Stimulated activated CD8-positive, alpha-beta memory T cell treated with anti-CD3 and anti-CD28 coated beads, Interleukin-4, amount 100 ng/mL, for 48 hours (primary cell): ENCODE data around the gene C1RL.
A peak's percentile ranks its signal among the peaks of the same experiment; 100 is the strongest.

Experiments used
- DNase-seq: peaks from one replicate; pipeline ENCODE4 v3.0.0-alpha.2; 2020

C1RL gene

GRCh38 chr12:7108796-7109571, at the start of gene C1RL:
TSS of gene C1RL (minus strand) at chr12:7109214. CDS start at chr12:7109180, 34 bp downstream.
- peak; percentile 97 for DNase-seq

GRCh38 chr12:7157391-7157790, 48.4 kb upstream of the C1RL start:
- no peak for DNase-seq

DNA sequence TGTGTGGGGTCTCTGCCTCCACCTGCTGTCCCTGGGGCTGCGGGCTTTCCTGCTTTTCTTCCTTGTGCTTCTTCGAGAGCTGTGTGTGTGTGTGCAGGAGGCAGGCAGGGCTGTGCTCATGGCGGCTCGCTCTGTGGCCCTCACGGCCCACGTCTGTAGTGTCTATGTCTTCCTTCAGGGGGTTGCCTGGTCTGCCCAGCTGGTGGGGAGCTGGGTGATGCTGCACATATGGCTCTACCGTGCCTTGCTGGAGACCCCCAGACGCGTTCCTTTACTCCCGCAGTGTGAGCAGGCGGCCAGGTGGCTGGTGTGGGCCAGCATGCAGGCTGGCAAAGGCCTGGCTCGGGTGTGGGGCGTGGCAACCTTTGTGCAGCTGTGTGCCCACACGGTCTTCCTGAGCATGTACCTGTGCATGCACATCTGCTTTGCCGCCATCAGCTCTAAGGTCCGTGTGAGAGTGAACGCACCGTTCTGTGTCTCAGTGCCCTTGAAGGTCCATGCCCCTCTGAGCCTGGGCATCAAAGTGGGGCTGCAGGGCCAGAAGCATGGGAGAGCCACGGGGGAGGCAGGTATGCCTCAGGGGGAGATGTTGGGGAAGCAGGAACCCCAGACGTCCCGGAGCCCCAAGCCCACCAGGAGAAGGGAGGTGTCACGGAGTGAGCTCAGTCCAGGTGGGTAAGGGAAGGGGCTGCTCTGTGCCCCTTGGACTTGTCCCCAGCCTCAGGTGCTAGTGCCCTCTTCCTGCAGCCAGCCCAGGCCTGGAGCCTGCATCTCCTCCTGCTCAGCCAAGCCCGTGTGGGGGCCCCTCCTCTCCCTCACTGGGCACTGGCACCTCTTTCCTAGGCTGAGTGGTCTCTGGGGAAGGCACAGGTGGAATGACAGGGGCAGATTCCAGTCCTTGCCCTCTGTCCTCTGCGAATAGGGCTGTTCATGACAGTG, 47.5 kb upstream of the C1RL start:
- DNase-seq: no peak

DNA sequence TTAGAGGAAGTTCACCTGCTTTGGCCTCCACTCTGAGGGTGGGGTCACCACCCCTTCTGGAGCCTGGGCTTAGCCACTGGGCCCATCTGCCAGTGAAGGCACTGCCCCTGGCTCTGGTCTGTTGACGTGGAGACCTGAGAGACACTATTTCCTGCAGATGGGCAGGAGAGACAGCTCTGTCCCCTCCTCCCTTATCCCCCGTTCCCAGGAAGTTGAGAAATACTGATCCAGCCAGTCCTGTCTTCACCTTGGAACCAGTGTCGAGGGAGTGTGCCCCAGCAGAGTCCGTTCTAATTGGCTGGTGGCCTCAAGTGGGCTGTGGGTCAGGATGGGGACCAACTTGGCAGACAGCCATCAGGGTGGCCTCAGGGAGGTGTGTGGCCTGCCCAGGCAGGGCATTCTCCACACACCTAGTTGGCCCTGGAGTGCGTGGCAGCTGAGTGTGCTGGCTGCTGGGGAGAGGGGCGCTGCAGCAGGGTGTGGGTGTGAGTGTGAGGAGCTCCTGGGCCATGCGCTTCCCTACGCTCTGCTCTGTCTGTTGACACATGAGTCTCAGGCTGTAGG, 46.5 kb upstream of the C1RL start:
- DNase-seq: no peak

DNA sequence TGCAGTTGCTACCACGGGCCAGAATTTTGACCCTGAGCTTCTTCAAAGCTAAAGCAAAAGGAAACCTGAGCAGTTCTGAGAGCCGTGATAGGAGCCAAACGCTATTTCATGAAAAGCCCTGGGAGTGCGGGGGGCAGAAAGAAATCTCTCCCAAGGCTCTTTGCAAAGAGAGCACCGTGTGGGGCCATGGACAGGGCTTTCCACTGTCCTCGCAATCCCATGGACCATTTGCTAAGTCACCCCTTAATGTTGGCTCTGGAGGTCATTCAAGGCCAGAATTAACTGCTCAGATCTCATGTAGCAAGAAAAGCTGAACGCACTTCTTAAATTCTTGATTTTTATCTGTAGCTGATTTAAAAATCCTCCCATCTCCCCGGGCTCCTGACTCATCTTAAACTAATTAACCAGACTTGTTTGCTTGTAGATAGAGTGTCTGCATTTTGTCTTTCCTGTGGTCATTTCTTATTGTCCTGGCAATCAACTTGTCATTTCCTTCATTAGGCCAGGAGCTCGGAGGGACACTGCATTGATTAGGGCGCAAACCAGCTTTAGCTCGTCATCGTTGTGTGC, 46.0 kb upstream of the C1RL start:
- no peak for DNase-seq

DNA sequence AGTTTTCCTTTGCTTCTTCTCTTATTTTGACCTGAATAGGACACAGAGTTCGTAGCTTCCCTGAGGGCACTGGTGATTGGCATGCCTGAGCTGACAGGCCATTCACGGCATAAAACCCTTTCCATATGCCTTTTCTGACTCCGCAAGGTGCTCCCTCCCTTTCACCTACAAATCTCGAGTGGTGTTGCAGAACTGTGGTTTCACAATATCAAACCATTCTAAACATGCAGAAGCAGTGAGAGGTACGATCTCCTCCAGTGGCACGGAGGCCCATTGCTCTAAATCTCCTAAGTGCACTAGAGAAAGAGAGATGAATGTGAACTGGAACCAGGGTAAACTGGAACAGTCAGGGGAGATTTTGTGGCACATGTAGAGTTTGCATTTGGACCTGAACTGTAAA, 45.0 kb upstream of the C1RL start:
- DNase-seq: no peak

DNA sequence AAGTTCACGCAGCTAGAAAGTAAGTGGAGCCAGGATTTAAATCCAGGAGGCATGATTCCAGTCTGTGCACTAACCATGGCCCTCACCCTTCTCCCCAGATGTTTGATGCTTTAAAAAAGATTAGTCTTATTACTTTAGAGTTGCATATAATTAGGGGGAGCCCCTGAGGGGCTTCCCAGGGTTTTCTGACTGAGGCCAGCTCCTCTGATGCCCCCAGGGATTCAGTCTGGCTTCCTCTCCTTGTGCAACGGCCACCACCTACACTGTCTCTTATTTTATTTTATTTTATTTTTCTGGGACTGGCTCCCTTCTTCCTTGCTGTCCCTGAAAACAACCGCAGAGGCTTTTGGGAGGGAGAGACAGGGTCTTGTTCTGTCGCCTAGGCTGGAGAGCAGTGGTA, 43.8 kb upstream of the C1RL start:
- no peak for DNase-seq

DNA sequence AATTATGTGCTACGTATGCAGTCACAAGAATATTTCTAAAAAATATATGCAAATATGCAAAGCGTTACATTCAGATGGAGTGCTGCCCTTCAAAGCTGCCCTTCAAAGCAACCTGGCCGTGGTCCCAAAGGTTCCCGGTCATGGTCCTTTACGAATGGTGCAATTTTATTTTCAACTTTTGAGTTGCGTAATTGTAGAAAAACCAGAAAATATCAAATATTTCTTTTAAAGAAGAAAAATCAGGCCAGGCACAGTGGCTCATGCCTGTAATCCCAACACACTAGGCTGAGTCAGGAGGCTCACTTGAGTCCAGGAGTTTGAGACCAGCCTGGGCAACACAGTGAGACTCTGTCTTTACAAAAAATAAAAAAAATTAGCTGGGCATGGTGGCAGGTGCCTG, 42.5 kb upstream of the C1RL start:
- no peak for DNase-seq

DNA sequence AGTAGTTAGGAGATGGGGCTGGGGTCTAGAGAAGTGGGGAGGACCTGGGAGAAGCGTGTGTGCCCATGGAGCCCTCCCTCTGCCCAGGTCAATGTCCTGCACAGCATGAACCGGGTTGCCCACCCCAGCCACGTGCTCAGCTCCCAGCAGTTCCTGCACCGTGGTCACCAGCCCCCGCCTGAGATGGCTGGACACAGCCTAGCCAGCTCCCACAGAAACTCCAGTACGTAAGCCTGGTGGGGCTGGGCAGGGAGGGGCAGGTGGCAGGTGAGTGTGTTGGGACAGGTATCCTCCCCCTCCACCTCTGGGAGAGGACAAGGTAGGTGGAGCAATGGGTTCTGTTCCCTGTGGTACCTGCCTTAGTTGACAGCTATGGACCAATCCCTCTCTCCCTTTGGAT, 41.8 kb upstream of the C1RL start:
- no peak for DNase-seq

GRCh38 chr12:7150356-7150755, 41.3 kb upstream of the C1RL start:
- no peak for DNase-seq

- DNase-seq: no peak
Observed at GRCh38 chr12:7146906-7147305, 37.9 kb upstream of the C1RL start.

GRCh38 chr12:7146228-7146627, 37.2 kb upstream of the C1RL start:
- DNase-seq: no peak

DNA sequence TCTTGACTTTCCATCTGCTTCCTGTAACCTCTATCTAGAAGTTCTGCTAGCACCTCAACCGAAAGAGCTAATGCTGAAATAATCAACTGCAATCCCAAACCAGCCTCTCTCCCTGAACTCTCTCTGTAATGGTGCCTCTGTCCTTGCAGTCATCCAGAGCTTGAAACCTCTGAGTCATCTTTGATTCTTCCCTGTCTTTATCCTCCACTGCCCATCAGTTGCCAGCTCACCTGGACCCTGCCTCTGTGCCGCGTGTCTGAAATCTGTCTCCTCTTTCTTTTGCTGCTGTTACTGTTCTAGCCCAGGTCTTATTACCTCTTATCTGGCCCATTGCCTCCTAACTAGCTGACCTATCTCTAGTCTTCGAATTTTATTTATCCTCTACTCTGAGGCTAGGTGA, 36.7 kb upstream of the C1RL start:
- no peak for DNase-seq

DNA sequence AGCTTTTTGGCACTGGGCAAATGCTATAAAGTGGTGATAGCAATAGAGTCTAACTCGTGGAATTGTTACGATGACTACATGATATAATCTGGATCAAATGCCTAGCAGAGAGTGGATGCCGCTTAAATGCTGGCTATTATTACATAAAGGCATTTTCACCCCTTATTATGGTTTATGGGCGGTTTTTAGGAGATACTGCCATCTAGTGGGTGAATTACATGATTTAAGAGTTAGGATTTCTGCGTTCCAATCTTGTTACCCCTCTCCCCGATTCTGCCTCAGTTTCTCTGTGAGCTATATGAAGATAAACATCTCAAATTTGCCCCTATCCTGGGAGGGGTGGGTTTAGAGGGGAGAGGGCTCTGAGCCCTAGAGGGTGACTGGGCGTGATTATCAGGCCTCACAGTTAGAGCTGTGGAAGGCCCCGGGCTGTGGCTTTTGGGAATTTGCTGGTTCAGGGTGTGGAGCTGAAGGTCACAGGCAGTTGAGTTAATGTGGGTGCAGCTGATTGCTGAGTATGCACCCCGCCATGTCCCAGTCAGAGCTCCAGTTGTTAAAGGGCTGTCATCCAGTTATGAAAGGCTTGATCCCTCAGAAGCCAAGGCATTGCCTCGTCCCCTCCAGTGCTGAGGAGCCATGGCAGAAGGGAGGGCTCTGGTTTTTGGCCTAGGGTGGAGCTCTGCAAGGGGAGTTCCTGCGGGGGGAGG, 35.6 kb upstream of the C1RL start:
- DNase-seq: no peak

GRCh38 chr12:7143564-7143963, 34.5 kb upstream of the C1RL start:
- DNase-seq: no peak

GRCh38 chr12:7142809-7143465, 33.9 kb upstream of the C1RL start:
- DNase-seq: no peak

DNA sequence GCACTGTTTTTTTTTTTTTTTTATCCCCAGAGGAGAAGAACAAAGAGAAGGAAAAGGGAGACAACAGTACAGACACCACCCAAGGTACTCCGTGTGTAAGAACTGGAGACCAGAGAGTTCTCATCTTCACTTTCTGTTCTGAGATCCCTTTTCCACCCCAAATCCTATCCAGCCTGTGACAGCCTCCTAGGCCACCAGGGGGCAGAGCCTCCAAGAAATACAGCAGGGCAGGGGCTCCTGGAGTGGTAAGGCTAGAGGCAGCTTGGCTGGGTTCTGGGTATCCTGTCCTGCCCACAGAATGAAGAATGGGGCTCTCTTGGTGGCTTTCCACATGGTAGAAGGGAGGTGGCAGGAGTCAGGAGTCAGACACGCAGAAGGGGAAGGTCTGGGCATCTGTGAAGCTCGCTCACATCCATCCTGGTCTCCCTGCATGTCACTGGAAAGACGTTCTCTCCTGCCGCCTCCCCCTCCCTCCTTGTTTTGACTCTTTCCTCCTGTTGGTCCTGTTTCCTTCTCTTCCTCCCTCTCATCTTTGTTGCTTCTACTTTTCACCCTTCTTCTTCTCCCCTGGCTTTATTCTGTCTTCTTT, 33.1 kb upstream of the C1RL start:
- DNase-seq: peak; percentile 69

DNA sequence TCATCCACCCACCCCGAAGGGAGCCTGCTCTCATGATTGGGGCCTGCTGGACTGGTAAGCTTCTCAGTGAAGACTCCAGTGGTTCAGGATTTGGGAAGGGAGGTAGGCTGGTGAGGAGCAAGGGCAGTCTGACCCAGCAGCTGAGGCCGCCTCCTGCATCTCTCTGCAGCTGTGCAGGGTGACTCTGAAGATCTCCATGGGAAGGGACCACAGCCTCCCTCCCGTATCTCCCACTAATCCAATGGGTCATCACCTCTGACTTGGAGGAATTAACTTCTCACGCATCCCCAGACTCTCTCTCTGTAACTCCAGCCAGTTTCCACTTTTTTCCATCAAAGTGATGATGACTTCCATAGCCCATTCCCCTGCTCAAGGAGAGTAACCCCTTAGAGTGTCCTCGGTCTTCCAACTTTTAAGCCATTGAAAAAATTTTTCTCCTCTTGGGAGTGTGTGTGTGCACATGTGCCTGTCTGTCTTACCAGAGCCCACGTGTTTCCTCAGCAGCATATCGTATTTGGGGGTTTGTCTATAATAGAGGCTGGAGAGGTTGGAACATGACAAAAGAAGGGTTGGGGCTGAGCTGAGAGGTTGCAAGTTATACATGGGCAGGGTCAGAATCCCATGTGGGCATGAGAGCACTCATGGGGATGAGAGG, 32.5 kb upstream of the C1RL start:
- no peak for DNase-seq

- no peak for DNase-seq
Observed at GRCh38 chr12:7139200-7139599, 30.2 kb upstream of the C1RL start.

DNA sequence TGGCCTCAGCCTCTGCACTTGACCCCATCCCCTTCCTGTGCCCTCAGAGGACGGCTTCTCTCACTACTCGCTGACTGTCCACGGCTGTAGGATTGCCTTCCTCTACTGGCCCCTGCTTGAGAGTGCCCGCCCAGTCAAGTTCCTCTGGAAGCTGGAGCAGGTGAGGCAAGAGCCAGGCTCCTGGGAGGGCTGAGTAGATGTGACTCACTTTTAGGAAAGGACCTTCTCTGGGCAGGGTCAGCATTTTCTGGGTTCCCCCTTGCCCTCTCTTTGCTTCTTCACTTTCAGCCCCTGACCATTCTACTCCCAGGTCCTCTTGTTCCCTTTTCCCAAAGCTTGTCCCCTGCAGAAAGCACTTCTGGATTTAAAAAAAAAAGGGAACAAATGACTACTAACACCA, 28.9 kb upstream of the C1RL start:
- no peak for DNase-seq

GRCh38 chr12:7136676-7137075, 27.7 kb upstream of the C1RL start:
- DNase-seq: no peak
